ENCODE data around the gene RSPH3.
"Not testable (repeated sequence)": the region's sequence is repeated elsewhere in the genome, so short reads cannot be mapped to it uniquely, and the experiment has no call there.

Gene RSPH3

GRCh38 chr6:158970640-158971275 is 29.2 kb downstream of the RSPH3 start:
- no peak for DNase-seq

- no peak for DNase-seq
These were observed 30.9 kb downstream of the RSPH3 start for GRCh38 chr6:158969148-158969547.

- no peak for DNase-seq
These were observed 36.8 kb downstream of the RSPH3 start for GRCh38 chr6:158963020-158963808.

GRCh38 chr6:158962371-158962770 is 37.6 kb downstream of the RSPH3 start:
- no peak for DNase-seq

- no peak for DNase-seq
These were observed 40.0 kb downstream of the RSPH3 start for GRCh38 chr6:158960026-158960425.

- no peak for DNase-seq
These were observed 40.5 kb downstream of the RSPH3 start for GRCh38 chr6:158959552-158959951.

GRCh38 chr6:158958504-158959386 is 41.3 kb downstream of the RSPH3 start:
- peak; percentile 29 to 41 for DNase-seq

GRCh38 chr6:158955255-158955654 is 44.7 kb downstream of the RSPH3 start:
- no peak for DNase-seq

- no peak for DNase-seq
These were observed 45.2 kb downstream of the RSPH3 start for GRCh38 chr6:158954753-158955152.

DNA sequence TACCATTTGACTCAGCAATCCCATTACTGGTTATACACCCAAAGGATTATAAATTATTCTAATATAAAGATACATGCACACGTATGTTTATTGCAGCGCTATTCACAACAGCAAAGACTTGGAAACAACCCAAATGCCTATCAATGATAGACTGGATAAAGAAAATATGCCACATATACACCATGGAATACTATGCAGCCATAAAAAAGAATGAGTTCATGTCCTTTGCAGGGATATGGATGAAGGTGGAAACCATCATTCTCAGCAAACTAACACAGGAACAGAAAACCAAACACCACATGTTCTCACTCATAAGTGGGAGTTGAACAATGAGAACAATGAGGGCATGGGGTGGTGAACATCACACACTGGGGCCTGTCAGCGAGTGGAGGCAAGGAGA is 48.0 kb downstream of the RSPH3 start:
- DNase-seq: not testable (repeated sequence)

GRCh38 chr6:158951565-158951964 is 48.4 kb downstream of the RSPH3 start:
- DNase-seq: not testable (repeated sequence)

GRCh38 chr6:158947284-158947683 is 52.7 kb downstream of the RSPH3 start:
- DNase-seq: no peak

GRCh38 chr6:158943380-158944032 is 56.5 kb downstream of the RSPH3 start:
- no peak for DNase-seq

DNA sequence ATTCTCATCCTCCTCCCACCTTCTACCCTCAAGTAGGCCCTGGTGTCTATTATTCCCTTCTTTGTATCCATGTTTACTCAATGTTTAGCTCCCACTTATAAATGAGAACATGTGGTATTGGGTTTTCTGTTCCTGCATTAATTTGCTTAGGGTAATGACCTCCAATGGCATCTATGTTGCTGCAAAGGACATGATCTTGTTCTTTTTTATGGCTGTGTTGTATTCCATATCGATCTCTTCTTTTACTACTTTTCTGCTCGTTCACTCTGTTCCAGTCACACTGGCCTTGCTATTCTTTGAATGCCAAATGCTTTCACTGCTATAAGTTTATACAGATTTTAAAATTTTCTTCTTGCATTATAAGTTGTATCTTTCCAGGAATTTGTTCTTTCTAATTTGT is 57.7 kb downstream of the RSPH3 start:
- DNase-seq: no peak

DNA sequence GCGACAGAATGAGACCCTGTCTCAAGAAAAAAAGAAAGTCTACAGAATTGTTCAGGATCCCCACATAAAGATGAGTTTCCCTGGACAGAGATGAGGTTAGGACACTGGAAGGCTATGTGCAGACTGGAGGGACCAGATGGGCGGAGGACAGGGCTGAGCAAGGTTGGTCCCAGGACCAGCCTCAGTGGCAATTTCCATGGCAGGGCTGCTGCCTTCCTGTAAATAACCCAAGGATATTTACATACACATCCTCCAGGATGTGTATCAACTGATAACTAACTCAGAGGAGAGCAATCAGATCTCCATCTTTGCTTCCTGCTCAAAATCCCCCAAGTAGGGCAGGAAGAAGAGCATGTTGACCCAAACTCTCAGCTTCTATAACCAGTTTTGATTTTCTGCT is 58.8 kb downstream of the RSPH3 start:
- DNase-seq: no peak

- DNase-seq: peak in 1 of 2 donors; percentile 26
These were observed 60.5 kb downstream of the RSPH3 start for GRCh38 chr6:158939255-158940159.

DNA sequence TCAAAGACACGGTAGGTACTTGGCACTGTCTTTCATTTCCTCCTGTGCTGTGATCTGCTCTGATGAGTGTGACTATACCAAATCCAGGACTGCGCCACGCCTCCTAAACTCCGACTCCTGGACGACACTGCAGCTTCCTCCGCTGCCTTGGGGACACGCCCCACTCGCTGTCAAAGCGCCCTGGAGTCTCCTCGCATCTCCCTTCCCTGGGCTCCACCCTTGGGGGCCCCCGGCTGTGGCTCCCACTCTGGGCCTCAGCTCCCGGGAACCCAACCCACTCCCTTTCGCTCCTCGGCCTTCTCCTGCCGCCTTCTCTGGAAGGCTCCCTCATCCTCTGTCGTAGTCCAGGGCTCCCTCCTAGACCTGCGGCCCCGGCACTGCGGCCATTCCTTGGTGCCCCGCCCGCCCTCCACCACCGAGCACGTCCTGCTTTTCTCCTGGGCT is 61.2 kb downstream of the RSPH3 start:
- peak in 1 of 2 donors; percentile 20 for DNase-seq

DNA sequence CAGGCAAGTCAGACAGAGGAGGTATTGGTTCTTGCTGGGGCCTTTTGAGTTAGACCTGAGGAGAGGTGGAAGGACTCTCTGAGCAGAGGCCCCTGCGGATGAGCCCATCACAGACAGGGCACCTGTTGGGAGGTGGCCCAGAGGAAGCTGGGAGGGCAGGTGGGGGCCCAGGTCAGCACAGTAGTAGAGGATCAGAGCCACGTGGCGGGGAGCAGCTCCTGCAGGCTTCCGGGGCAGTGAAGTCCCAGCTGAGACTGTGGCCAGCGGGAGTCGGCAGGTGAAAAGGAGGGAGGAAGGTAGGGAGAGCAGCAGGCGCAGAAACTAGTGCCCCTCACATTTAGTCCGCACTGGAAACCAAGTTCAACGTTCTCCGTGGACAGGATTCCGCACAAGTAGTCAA is 61.8 kb downstream of the RSPH3 start:
- DNase-seq: no peak

DNA sequence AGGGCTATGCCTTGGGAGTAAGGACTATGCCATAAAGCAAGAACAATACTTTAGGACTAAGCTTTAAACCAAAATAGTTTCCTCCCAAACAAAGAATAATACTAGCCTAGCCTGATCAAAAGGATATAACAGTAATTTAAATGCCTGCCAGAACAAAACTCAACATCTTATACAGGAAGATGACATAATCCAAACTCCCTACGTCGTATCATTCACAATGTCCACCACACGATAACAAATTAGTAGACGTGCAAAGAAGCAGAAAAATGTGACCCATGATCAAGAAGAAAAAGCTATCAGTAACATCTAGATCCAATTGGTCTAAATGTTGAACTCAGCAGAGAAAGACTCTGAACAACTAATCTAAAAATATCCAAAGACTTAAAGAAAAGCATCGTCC is 65.8 kb downstream of the RSPH3 start:
- DNase-seq: no peak

DNA sequence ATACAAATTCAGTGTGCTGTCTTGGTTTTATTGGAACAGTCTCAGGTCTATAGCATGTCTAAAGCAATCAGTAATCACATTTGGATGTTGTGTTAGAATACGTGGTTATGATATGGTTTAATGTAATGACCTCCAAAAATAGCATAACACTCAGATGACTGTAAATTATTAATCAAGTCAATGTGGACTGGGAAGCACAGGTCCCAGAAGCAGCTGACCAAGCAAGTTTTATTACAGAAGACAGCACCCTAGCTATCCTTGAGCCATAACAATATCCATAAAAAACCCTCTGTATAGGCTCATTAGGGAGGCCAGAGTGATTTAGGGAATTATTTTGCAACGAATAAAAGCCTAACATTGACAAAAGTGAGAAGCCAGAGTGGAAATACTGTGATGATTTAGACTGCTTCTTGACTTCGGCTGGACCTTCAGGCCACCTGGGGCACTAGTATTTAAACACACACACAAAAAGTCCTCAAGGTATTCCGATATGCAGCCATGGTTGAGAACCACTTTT is 66.9 kb downstream of the RSPH3 start:
- no peak for DNase-seq

DNA sequence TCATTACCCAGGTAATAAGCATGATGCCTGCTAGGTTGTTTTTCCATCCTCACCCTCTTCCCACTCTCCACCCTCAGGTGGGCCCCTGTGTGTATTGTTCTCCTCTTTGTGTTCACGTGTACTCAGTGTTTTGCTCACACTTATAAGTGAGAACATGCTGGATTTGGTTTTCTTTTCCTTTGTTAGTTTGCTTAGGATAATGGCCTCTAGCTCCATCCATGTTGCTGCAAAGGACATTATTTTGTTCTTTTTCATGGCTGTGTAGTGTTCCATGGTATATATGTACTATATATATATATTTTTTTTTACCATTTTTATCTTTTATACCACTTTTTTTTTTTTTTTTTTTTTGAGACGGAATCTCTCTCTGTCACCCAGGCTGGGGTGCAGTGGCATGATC is 71.9 kb downstream of the RSPH3 start:
- DNase-seq: no peak

DNA sequence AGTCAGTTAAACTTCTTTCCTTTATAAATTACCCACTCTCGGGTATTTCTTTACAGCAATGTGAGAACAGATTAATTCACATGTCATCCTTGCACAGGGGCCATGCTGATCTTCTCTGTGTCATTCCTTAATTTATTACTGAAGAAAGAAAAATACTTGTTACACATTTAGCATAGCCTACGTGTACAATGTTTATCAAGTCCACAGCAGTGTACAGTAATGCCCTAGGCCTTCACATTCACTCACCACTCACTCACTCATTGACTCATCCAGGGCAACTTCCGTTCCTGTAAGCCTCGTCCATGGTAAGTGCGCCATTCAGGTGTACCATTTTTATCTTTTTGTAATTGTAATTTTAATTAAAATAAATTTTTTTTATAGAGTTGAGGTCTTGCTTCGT is 73.6 kb downstream of the RSPH3 start:
- DNase-seq: no peak
